OCI-LY3 (cell line): ENCODE results near the gene ALKBH4.

Experiments
- H2AFZ ChIP-seq: fragments of 200-600, 300-600 bp; shearing (Covaris generic); 2 replicates; pipeline ENCODE4 v1.6.0; 2014; ENCODE audit warnings: antibody characterized with exemption, low read depth, low read length
- H3K27ac ChIP-seq: fragments of 200-600, 300-600 bp; sonication (generic); 2 replicates; pipeline ENCODE4 v1.5.1; 2014; ENCODE audit warnings: mild to moderate bottlenecking, low read length, moderate library complexity, mixed read lengths
- H3K27me3 ChIP-seq: fragments of 200-600, 300-600 bp; sonication (generic); 2 replicates; pipeline ENCODE4 v1.6.1; 2014; ENCODE audit warnings: low read depth, low read length, mixed read lengths
- H3K36me3 ChIP-seq: fragments of 200-600, 300-600 bp; sonication (generic); replicated peaks from 2 replicates; pipeline ENCODE3; 2014; ENCODE audit warnings: low read depth, low read length, mixed read lengths
- H3K4me1 ChIP-seq: fragments of 300-600, 200-600 bp; sonication (generic); 2 replicates; pipeline ENCODE4 v1.6.1; 2014; ENCODE audit warnings: low read length, mixed read lengths
- H3K4me2 ChIP-seq: fragments of 200-600, 300-600 bp; sonication (generic); 2 replicates; pipeline ENCODE4 v1.6.1; 2014; ENCODE audit warnings: low read length, mixed read lengths
- H3K4me3 ChIP-seq: fragments of 300-600, 200-600 bp; sonication (generic); 2 replicates; pipeline ENCODE4 v1.5.1; 2014; ENCODE audit warnings: antibody characterized with exemption, mild to moderate bottlenecking, low read length, moderate library complexity
- H3K79me2 ChIP-seq: fragments of 300-600, 200-600 bp; shearing (Covaris generic); 2 replicates; pipeline ENCODE4 v1.6.1; 2014; ENCODE audit warnings: mild to moderate bottlenecking, low read length, mixed read lengths
- H3K9ac ChIP-seq: fragments of 300-600, 200-600 bp; shearing (Covaris generic); 2 replicates; pipeline ENCODE4 v1.6.0; 2014; ENCODE audit warnings: mild to moderate bottlenecking, low read length, moderate library complexity
- H3K9me3 ChIP-seq: fragments of 200-600, 300-600 bp; shearing (Covaris generic); 2 replicates; pipeline ENCODE4 v1.6.1; 2014; ENCODE audit warnings: low read length, mixed read lengths; ENCODE audit not compliant: insufficient read depth
- H4K20me1 ChIP-seq: fragments of 200-600, 300-600 bp; sonication (generic); 2 replicates; pipeline ENCODE4 v1.6.1; 2016; ENCODE audit warnings: low read length, mixed read lengths; ENCODE audit not compliant: insufficient read depth
- EZH2phosphoT487 ChIP-seq: fragments of 200-600 bp; shearing (Covaris generic); IDR thresholded peaks from 2 replicates; pipeline ENCODE4 v1.6.1; 2018; ENCODE audit warnings: antibody characterized with exemption, mixed run types, low read depth
- TF ChIP-seq, protein P1 (sequence below): fragments of 200-600, 300-600 bp; sonication (generic); IDR thresholded peaks from 2 replicates; pipeline ENCODE4 v1.5.1; 2014; ENCODE audit warnings: antibody characterized with exemption, low read length, low read depth

Gene ALKBH4

DNA sequence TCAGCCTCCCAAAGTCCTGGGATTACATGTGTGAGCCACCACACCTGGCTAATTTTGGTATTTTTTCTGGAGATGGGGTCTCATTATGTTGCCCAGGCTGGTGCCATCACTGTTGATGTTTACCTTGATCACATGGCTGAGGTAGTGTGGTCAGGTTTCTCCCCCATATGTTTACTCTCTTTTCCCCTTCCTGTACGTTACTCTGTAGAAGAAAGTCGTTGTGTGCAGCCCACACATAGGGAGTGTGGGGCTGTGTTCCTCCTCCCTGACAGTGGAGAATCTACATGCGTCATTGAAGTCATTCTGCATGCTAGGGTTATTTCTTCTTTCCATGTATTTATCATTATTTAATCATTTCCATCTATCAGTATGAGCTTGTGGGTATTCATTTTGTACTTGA lies 47.6 kb downstream of the ALKBH4 start:
- H3K27me3 ChIP-seq, result no peaks in the 10 kb centered on the region
- H2AFZ ChIP-seq, result no peak overlapping the region
- H4K20me1 ChIP-seq, result no peaks in the 10 kb centered on the region
- no peak overlapping the region for H3K4me3 ChIP-seq
- H3K36me3 ChIP-seq, result peaks cover 23% of the 10 kb centered on the region
- peaks cover 69% of the 10 kb centered on the region for H3K4me1 ChIP-seq
- no peak overlapping the region for H3K4me2 ChIP-seq
- TF ChIP-seq EZH2phosphoT487, result no peak
- H3K79me2 ChIP-seq, result peaks cover 8% of the 10 kb centered on the region
- no peaks in the 10 kb centered on the region for H3K9me3 ChIP-seq
- no peak overlapping the region for H3K27ac ChIP-seq
- no peak overlapping the region for H3K9ac ChIP-seq

DNA sequence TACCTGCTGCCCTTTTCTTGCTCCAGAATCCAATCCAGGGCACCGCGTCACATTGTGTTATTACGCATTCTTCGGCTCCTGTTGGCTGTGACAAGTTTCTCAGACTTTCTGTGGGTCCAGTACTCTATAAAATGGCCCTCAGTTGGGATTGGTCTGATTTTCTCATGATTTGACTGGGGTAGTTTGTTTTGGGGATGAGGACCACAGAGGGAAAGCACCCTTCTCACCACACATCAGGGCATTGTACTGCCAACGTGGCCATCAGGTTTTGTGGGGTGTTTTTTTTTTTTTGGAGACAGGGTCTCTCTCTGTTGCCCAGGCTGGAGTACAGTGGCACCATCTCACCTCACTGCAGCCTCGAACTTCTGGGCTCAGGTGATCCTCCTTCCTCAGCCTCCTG lies 48.3 kb downstream of the ALKBH4 start:
- Histone ChIP-seq H3K27ac (peak overlapping the region; percentile 91), H4K20me1 (no peaks in the 10 kb centered on the region), H3K4me2 (peak overlapping the region; percentile 65), H3K36me3 (peaks cover 23% of the 10 kb centered on the region), H3K79me2 (peaks cover 8% of the 10 kb centered on the region), H2AFZ (no peak overlapping the region), H3K9ac (peak overlapping the region; percentile 52), H3K9me3 (no peaks in the 10 kb centered on the region), H3K27me3 (no peaks in the 10 kb centered on the region), H3K4me3 (peak overlapping the region; percentile 32; the same call in 1 of the 2 replicates), H3K4me1 (peaks cover 64% of the 10 kb centered on the region)
- no peak for TF ChIP-seq EZH2phosphoT487
- TF ChIP-seq, protein P1, sequence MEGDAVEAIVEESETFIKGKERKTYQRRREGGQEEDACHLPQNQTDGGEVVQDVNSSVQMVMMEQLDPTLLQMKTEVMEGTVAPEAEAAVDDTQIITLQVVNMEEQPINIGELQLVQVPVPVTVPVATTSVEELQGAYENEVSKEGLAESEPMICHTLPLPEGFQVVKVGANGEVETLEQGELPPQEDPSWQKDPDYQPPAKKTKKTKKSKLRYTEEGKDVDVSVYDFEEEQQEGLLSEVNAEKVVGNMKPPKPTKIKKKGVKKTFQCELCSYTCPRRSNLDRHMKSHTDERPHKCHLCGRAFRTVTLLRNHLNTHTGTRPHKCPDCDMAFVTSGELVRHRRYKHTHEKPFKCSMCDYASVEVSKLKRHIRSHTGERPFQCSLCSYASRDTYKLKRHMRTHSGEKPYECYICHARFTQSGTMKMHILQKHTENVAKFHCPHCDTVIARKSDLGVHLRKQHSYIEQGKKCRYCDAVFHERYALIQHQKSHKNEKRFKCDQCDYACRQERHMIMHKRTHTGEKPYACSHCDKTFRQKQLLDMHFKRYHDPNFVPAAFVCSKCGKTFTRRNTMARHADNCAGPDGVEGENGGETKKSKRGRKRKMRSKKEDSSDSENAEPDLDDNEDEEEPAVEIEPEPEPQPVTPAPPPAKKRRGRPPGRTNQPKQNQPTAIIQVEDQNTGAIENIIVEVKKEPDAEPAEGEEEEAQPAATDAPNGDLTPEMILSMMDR, result no peak

DNA sequence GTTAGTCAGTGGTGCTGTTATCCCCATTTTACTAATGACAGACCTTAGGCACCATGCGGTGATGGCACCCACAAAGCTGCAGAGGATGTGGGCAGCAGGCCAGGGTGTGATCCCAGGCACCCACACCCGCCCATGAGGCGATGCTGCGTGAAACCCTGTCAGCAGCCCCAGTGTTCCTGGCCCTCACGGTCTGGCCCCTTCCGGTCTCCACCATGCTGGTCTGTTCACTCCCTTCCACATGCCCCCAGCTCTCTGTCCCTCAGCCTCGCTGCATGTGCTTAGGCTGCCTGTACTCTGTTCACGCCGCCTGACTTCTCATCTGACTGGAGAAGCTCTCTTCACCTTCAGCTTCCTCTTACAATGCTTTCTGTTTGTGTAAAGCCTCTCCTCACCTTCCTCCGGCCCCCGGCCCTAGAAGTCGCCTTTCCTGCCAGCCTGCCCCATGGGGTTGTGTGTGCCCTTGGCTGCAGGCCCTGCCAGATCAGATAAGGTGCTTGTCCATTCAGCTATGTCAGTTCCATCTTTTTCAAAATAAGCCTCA lies 48.9 kb downstream of the ALKBH4 start:
- H3K9me3 ChIP-seq, result no peaks in the 10 kb centered on the region
- H3K79me2 ChIP-seq, result peaks cover 8% of the 10 kb centered on the region
- H3K27me3 ChIP-seq, result no peaks in the 10 kb centered on the region
- H2AFZ ChIP-seq, result no peak overlapping the region
- peak overlapping the region; percentile 52 for H3K9ac ChIP-seq
- no peaks in the 10 kb centered on the region for H4K20me1 ChIP-seq
- H3K4me2 ChIP-seq, result peak overlapping the region; percentile 65
- peaks cover 26% of the 10 kb centered on the region for H3K36me3 ChIP-seq
- peaks cover 58% of the 10 kb centered on the region for H3K4me1 ChIP-seq
- H3K27ac ChIP-seq, result peak overlapping the region; percentile 91
- TF ChIP-seq EZH2phosphoT487, result no peak
- TF ChIP-seq, protein P1, result no peak
- peak overlapping the region; percentile 32 for H3K4me3 ChIP-seq

DNA sequence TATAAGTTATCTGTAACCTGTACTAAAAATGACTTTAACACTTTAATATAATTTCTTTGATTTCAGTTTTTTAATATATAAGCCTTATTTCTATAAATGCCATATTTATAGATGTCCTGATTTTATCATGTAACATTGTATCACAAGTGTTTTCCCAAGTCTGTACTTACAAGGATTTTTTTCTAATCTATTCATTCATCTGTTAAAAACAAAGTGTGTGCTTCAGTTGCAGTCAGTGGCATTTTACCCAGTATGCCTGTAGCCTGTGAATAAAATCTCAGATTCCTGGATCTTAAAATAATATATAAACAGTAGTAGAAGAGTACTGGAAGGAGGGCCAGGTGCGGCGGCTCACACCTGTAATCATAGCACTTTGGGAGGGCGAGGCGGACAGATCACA lies 51.1 kb downstream of the ALKBH4 start:
- Histone ChIP-seq H3K4me1 (peaks cover 38% of the 10 kb centered on the region), H3K4me2 (no peak overlapping the region), H3K9me3 (no peaks in the 10 kb centered on the region), H4K20me1 (no peaks in the 10 kb centered on the region), H3K9ac (no peak overlapping the region), H3K27me3 (no peaks in the 10 kb centered on the region), H3K36me3 (peaks cover 38% of the 10 kb centered on the region), H2AFZ (no peak overlapping the region), H3K4me3 (no peak overlapping the region), H3K79me2 (peaks cover 6% of the 10 kb centered on the region), H3K27ac (no peak overlapping the region)
- TF ChIP-seq, protein P1, result no peak
- no peak for TF ChIP-seq EZH2phosphoT487
